Uterus (tissue), 2 donors: ENCODE results near the gene RPS28.
"Not testable (repeated sequence)": the region's sequence is repeated elsewhere in the genome, so short reads cannot be mapped to it uniquely, and the experiment has no call there.

ENCODE experiments used
- CTCF ChIP-seq, 4 experiments: fragments of 200-600 bp in 2 of 4; fragments of 450-650 bp in 2 of 4; sonication (generic) in 2 of 4; IDR thresholded peaks; one replicate each; pipeline ENCODE4 v1.5.1; 2016 to 2019; ENCODE audit warnings: antibody characterized with exemption in 4 of 4, mild to moderate bottlenecking in 2 of 4, moderate library complexity in 1 of 4
- POLR2A ChIP-seq, 2 donors: fragments of 450-650 bp; IDR thresholded peaks; one replicate each; pipeline ENCODE4 v1.6.1; 2016; ENCODE audit warnings: antibody characterized with exemption in 2 of 2, mild to moderate bottlenecking in 1 of 2, moderate library complexity in 1 of 2

GRCh38 chr19:8314981-8315640 lies 6.2 kb upstream of the RPS28 start:
- TF ChIP-seq CTCF, POLR2A (IDR thresholded peaks at IDR 0.05): not testable (repeated sequence)
